Mesothelial cell of epicardium (in vitro differentiated cells): ENCODE results near the gene TMEM132D. TPM values are rescaled to one million over a fixed set of nuclear protein-coding genes. Genes with fewer than 3 reads are reported as not detected.

Experiments
- DNase-seq, 2 experiments: peaks; one replicate each; pipeline ENCODE4 v3.0.0; 2021; ENCODE audit warnings: low spot score in 2 of 2; ENCODE audit not compliant: unreplicated experiment in 2 of 2
- H3K27ac Mint-ChIP-seq: 2 replicates; pipeline ENCODE4 v1.8.0; 2021; ENCODE audit warnings: mixed read lengths
- H3K27me3 Mint-ChIP-seq: 2 replicates; pipeline ENCODE4 v1.8.0; 2021; ENCODE audit warnings: low read depth, mixed read lengths
- H3K36me3 Mint-ChIP-seq: 2 replicates; pipeline ENCODE4 v1.8.0; 2021; ENCODE audit warnings: mixed read lengths
- H3K4me1 Mint-ChIP-seq: 2 replicates; pipeline ENCODE4 v1.8.0; 2021; ENCODE audit warnings: mixed read lengths
- H3K4me3 Mint-ChIP-seq: 2 replicates; pipeline ENCODE4 v1.8.0; 2021; ENCODE audit warnings: mild to moderate bottlenecking, moderate library complexity, mixed read lengths
- H3K9me3 Mint-ChIP-seq: 2 replicates; pipeline ENCODE4 v1.8.0; 2021; ENCODE audit warnings: mixed read lengths
- CTCF ChIP-seq: fragments of 200-600 bp; sonication (generic); IDR thresholded peaks from one replicate; pipeline ENCODE4 v1.5.0; 2021; ENCODE audit warnings: antibody characterized with exemption; ENCODE audit not compliant: unreplicated experiment
- total RNA-seq: library from RNA; stranded (reverse); gene quantifications from 3 replicates; pipeline ENCODE4 v1.2.1, GENCODE V29; 2021

Gene TMEM132D
- total RNA-seq, 1 donor from 2014 or later: 0.07 TPM

GRCh38 chr12:129523621-129524020, 380.2 kb downstream of the TMEM132D start:
- DNase-seq: no peak
- no peaks in the 10 kb centered on the region for H3K9me3 Mint-ChIP-seq
- no peak overlapping the region for H3K4me3 Mint-ChIP-seq
- H3K27ac Mint-ChIP-seq: no peak overlapping the region
- peaks cover 12% of the 10 kb centered on the region for H3K27me3 Mint-ChIP-seq
- no peaks in the 10 kb centered on the region for H3K36me3 Mint-ChIP-seq
- H3K4me1 Mint-ChIP-seq: no peaks in the 10 kb centered on the region
- no peak for TF ChIP-seq CTCF

GRCh38 chr12:129520739-129521138, 383.1 kb downstream of the TMEM132D start:
- no peak for DNase-seq
- TF ChIP-seq CTCF: no peak
- Mint-ChIP-seq H3K36me3 (no peaks in the 10 kb centered on the region), H3K27ac (no peak overlapping the region), H3K4me1 (no peaks in the 10 kb centered on the region), H3K27me3 (peaks cover 3% of the 10 kb centered on the region), H3K9me3 (peaks cover 19% of the 10 kb centered on the region), H3K4me3 (no peak overlapping the region)

GRCh38 chr12:129503802-129504201, 400.0 kb downstream of the TMEM132D start:
- no peak for TF ChIP-seq CTCF
- no peak overlapping the region for H3K4me3 Mint-ChIP-seq
- H3K9me3 Mint-ChIP-seq: peaks cover 14% of the 10 kb centered on the region
- H3K36me3 Mint-ChIP-seq: no peaks in the 10 kb centered on the region
- H3K4me1 Mint-ChIP-seq: no peaks in the 10 kb centered on the region
- DNase-seq: no peak
- H3K27me3 Mint-ChIP-seq: peaks cover 5% of the 10 kb centered on the region
- no peak overlapping the region for H3K27ac Mint-ChIP-seq

- no peak overlapping the region for H3K4me3 Mint-ChIP-seq
- peaks cover 10% of the 10 kb centered on the region for H3K27me3 Mint-ChIP-seq
Observed at GRCh38 chr12:129496226-129496625, 407.6 kb downstream of the TMEM132D start.

GRCh38 chr12:129494766-129495165, 409.1 kb downstream of the TMEM132D start:
- Mint-ChIP-seq H3K4me1 (no peaks in the 10 kb centered on the region), H3K27me3 (peaks cover 9% of the 10 kb centered on the region), H3K9me3 (no peaks in the 10 kb centered on the region), H3K36me3 (no peaks in the 10 kb centered on the region), H3K27ac (no peak overlapping the region), H3K4me3 (no peak overlapping the region)
- DNase-seq: no peak
- no peak for TF ChIP-seq CTCF

More at GRCh38 chr12:129496226-129496625, 407.6 kb downstream of the TMEM132D start:
- H3K27ac Mint-ChIP-seq: no peak overlapping the region
- H3K9me3 Mint-ChIP-seq: no peaks in the 10 kb centered on the region
- H3K4me1 Mint-ChIP-seq: no peaks in the 10 kb centered on the region
- TF ChIP-seq CTCF: no peak
- no peak for DNase-seq
- no peaks in the 10 kb centered on the region for H3K36me3 Mint-ChIP-seq

- no peak for DNase-seq
- Mint-ChIP-seq H3K27me3 (peaks cover 8% of the 10 kb centered on the region), H3K4me3 (no peak overlapping the region), H3K36me3 (no peaks in the 10 kb centered on the region), H3K4me1 (no peaks in the 10 kb centered on the region), H3K27ac (no peak overlapping the region), H3K9me3 (no peaks in the 10 kb centered on the region)
- no peak for TF ChIP-seq CTCF
Observed at GRCh38 chr12:129494260-129494659, 409.6 kb downstream of the TMEM132D start.
